ENCODE measurements around the gene GLP2R.

DNA sequence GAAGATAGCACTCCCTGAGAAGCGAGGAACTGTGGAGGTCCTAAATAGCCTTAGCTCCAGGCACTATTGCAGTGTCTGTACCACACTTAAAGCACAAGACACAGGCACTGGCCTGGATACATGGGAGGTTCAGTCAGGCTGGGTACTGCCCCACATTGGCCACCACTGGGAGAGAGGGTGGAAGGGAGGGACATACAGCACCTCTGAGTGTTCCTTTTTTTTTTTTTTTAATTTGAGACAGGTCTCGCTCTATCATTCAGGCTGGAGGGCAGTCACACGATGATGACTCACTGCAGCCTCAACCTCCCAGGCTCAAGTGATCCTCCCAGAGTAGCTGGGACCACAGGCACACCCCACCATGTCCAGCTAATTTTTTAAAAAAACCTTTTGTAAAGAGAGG is 5.3 kb upstream of the GLP2R start:
- TF ChIP-seq CTCF (conservative IDR thresholded peaks at IDR 0.05) = no peak
- no peak for TF ChIP-seq ZFX (IDR thresholded peaks at IDR 0.05)

Measured in C4-2B (cell line).